ENCODE data around the gene UBAP1L.

The UBAP1L gene

DNA sequence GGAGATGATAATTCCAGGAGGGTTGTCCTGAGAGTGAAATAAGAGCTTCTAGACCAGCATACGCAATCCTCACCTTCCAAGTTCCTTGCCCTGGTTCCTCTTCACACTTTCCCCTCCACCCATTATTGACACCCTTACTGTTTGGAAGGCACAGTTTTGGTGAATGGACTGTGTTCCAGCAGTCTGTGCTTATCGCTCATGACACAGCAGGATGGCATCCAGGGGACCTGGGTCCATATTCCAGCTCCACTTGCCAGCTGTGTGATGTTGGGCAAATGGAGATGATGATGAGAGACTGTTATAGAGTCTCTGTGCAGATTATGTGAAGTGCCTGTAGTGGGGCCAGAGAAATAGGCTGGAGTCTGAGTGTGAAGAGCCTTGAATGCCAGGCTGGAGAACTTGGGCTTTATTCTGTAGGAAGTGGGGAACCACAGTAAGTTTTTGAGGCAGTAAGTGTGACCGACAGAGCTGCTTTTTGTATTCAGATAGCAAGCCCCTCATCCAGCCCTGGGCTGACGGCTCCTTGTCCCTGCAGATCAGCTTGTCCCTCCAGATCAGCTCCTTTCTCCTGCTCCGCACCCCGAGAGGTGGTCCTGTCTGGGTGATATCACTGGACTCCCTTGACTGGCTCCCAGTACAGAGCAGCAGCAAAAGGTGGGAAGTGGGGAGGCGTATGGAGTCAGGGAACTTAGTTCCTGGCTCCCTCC lies 30.3 kb downstream of the UBAP1L start:
- no peak for DNase-seq
- H3K9ac ChIP-seq (ENCODE audit: low read depth, low read length) = no peak overlapping the region
- no peaks in the 10 kb centered on the region for H3K79me2 ChIP-seq (ENCODE audit: insufficient read depth, low read length)
- H3K4me1 ChIP-seq (ENCODE audit: insufficient read depth, low read length) = peaks cover 15% of the 10 kb centered on the region
- no peak overlapping the region for H2AFZ ChIP-seq (ENCODE audit: low read depth, low read length)
- ATAC-seq (ENCODE audit: insufficient read depth, low read depth) = no peak
- no peaks in the 10 kb centered on the region for H4K20me1 ChIP-seq (ENCODE audit: insufficient read depth, low read length)
- H3K36me3 ChIP-seq (ENCODE audit: insufficient read depth, low read length) = no peaks in the 10 kb centered on the region
- no peak overlapping the region for H3K27ac ChIP-seq (ENCODE audit: low read length)
- H3K4me3 ChIP-seq (ENCODE audit: low read depth in 1 of 2, low read length in 2 of 2) = no peak overlapping the region
- no peaks in the 10 kb centered on the region for H3K9me3 ChIP-seq (ENCODE audit: insufficient read depth, low read length, severe bottlenecking)
- TF ChIP-seq EZH2 (IDR thresholded peaks at IDR 0.05; ENCODE audit: borderline replicate concordance, low read depth, low read length, severe bottlenecking) = no peak
- TF ChIP-seq, protein P1, sequence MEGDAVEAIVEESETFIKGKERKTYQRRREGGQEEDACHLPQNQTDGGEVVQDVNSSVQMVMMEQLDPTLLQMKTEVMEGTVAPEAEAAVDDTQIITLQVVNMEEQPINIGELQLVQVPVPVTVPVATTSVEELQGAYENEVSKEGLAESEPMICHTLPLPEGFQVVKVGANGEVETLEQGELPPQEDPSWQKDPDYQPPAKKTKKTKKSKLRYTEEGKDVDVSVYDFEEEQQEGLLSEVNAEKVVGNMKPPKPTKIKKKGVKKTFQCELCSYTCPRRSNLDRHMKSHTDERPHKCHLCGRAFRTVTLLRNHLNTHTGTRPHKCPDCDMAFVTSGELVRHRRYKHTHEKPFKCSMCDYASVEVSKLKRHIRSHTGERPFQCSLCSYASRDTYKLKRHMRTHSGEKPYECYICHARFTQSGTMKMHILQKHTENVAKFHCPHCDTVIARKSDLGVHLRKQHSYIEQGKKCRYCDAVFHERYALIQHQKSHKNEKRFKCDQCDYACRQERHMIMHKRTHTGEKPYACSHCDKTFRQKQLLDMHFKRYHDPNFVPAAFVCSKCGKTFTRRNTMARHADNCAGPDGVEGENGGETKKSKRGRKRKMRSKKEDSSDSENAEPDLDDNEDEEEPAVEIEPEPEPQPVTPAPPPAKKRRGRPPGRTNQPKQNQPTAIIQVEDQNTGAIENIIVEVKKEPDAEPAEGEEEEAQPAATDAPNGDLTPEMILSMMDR (IDR thresholded peaks at IDR 0.05; ENCODE audit: borderline replicate concordance, extremely low read depth, low read length, poor library complexity, severe bottlenecking) = no peak
- H3K4me2 ChIP-seq (ENCODE audit: insufficient read depth, low read length) = no peak overlapping the region
- H3K27me3 ChIP-seq (ENCODE audit: insufficient read depth, low read length, poor library complexity) = peaks cover 4% of the 10 kb centered on the region

DNA sequence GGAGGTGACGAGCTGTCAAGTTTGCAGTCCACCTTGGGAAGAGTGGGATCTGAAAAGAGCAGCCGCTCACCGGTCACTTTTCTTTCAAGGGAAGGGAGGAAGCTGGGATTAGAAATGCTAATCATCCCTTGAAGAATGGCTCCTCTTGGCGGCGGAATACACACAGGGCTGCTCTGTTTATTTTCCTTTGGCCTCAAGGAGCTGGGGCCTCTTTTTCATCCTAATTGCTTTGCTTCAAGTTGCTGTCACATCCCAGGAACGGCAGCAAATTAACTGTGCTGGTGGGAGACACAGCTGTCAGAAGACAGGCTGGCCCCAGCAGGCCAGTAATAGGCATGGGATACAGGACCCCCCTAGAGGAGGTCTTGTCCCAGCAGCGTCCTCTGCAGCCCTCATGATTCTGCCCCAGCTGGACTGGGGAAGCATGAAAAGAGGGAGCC lies 31.7 kb downstream of the UBAP1L start:
- Histone ChIP-seq H3K4me3 (ENCODE audit: low read depth in 1 of 2, low read length in 2 of 2) (no peak overlapping the region), H3K9ac (ENCODE audit: low read depth, low read length) (no peak overlapping the region), H3K9me3 (ENCODE audit: insufficient read depth, low read length, severe bottlenecking) (no peaks in the 10 kb centered on the region), H2AFZ (ENCODE audit: low read depth, low read length) (no peak overlapping the region), H3K27me3 (ENCODE audit: insufficient read depth, low read length, poor library complexity) (peaks cover 4% of the 10 kb centered on the region), H3K79me2 (ENCODE audit: insufficient read depth, low read length) (no peaks in the 10 kb centered on the region), H3K36me3 (ENCODE audit: insufficient read depth, low read length) (no peaks in the 10 kb centered on the region), H3K4me1 (ENCODE audit: insufficient read depth, low read length) (peaks cover 15% of the 10 kb centered on the region), H3K4me2 (ENCODE audit: insufficient read depth, low read length) (no peak overlapping the region), H4K20me1 (ENCODE audit: insufficient read depth, low read length) (no peaks in the 10 kb centered on the region), H3K27ac (ENCODE audit: low read length) (no peak overlapping the region)
- TF ChIP-seq, protein P1 (IDR thresholded peaks at IDR 0.05; ENCODE audit: borderline replicate concordance, extremely low read depth, low read length, poor library complexity, severe bottlenecking) = no peak
- TF ChIP-seq EZH2 (IDR thresholded peaks at IDR 0.05; ENCODE audit: borderline replicate concordance, low read depth, low read length, severe bottlenecking) = no peak
- no peak for ATAC-seq (ENCODE audit: insufficient read depth, low read depth)
- DNase-seq = no peak

DNA sequence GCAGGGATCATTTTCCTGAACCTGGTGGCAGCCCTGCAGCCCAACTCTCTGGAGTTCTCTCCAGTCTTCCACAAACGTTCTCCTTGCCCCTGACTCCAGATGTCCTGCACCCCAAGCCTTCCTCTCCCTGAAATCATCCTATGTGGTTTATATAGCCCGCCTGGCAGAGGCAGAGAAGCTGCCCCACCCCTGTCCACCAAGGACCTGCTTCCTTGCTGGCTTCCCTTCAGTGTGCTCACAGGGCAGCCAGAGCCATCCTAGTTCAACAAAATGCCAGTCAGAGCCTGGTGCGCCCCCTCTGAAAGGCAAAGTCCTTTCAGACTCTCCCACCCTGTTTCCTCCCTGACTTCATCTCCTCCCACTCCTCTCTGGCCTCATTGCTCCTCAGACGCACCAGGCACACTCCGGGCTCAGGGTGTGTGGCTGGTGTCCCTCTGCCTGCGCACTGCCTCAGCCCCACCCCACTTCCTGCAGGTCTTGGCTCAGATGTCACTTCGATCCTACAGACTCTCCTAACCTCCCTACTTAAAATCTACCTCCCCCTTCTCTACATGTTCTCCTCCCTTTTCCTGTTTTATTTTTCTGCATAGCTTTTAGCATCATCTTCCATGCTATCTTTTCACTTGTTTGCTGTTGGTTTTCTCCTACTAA lies 32.6 kb downstream of the UBAP1L start:
- Histone ChIP-seq H3K4me2 (ENCODE audit: insufficient read depth, low read length) (peak overlapping the region; percentile 38; the same call in 1 of the 2 replicates), H2AFZ (ENCODE audit: low read depth, low read length) (peak overlapping the region; percentile 51; the same call in 1 of the 2 replicates), H3K27me3 (ENCODE audit: insufficient read depth, low read length, poor library complexity) (peaks cover 4% of the 10 kb centered on the region), H3K27ac (ENCODE audit: low read length) (0 out of 2 replicates have a peak overlapping the region, but pooled peaks have one; percentile 7), H3K36me3 (ENCODE audit: insufficient read depth, low read length) (no peaks in the 10 kb centered on the region), H3K4me1 (ENCODE audit: insufficient read depth, low read length) (peaks cover 15% of the 10 kb centered on the region), H3K9me3 (ENCODE audit: insufficient read depth, low read length, severe bottlenecking) (no peaks in the 10 kb centered on the region), H3K4me3 (ENCODE audit: low read depth in 1 of 2, low read length in 2 of 2) (no peak overlapping the region), H4K20me1 (ENCODE audit: insufficient read depth, low read length) (no peaks in the 10 kb centered on the region), H3K79me2 (ENCODE audit: insufficient read depth, low read length) (no peaks in the 10 kb centered on the region), H3K9ac (ENCODE audit: low read depth, low read length) (0 out of 2 replicates have a peak overlapping the region, but pooled peaks have one; percentile 10)
- no peak for TF ChIP-seq EZH2 (IDR thresholded peaks at IDR 0.05; ENCODE audit: borderline replicate concordance, low read depth, low read length, severe bottlenecking)
- TF ChIP-seq, protein P1 (IDR thresholded peaks at IDR 0.05; ENCODE audit: borderline replicate concordance, extremely low read depth, low read length, poor library complexity, severe bottlenecking) = no peak
- DNase-seq (peak; percentile 65), ATAC-seq (ENCODE audit: insufficient read depth, low read depth) (peak; percentile 95)
